GM12878 (cell line): ENCODE data around the gene H6PD. TPM values are rescaled to one million over a fixed set of nuclear protein-coding genes. Genes with fewer than 3 reads are reported as not detected.

Experiments used
- ATAC-seq: fragments of 200-7000 bp; cut with Tn5 transposase; 3 replicates; pipeline ENCODE4 v1.9.1; 2020; ENCODE audit warnings: mild to moderate bottlenecking, moderate library complexity
- BruUV-seq: library from RNA; stranded (reverse); fragments of 400-500 nt; replicated peaks from 2 replicates; lab custom pipeline; 2021; lab: Mats Ljungman, UMichigan
- CTCF ChIA-PET: fragments of 300-600 bp; sonication (Branson Sonifier 250); formaldehyde crosslinking; extraction: SDS; loops from one replicate; lab custom pipeline; 2021; ENCODE audit warnings: inconsistent platforms; lab: Yijun Ruan, JAX
- POLR2A ChIA-PET: fragments of 350-600 bp; formaldehyde crosslinking; extraction: SDS; loops from one replicate; lab custom pipeline; 2021; ENCODE audit warnings: inconsistent platforms; lab: Charles Lee
- RAD21 ChIA-PET: fragments of 300-600 bp; sonication (Branson Sonifier 250); formaldehyde crosslinking; loops from one replicate; lab custom pipeline; 2023; ENCODE audit warnings: antibody characterized with exemption; ENCODE audit not compliant: unreplicated experiment; lab: Charles Lee
- SMC1A ChIA-PET: fragments of 300-600 bp; sonication (Branson Sonifier 250); formaldehyde crosslinking; loops from one replicate; lab custom pipeline; 2023; ENCODE audit not compliant: unreplicated experiment, uncharacterized antibody; lab: Charles Lee
- DNase-seq: peaks from one replicate; pipeline ENCODE4 v3.0.0-alpha.2; 2011; ENCODE audit warnings: low read depth, low spot score
- FAIRE-seq: peaks from 3 replicates; lab custom pipeline; 2011; peaks lifted over from hg19 to GRCh38; lab: Jason Lieb, UNC
- H2AFZ ChIP-seq: 2 replicates; pipeline ENCODE4 v1.6.0; 2011; ENCODE audit warnings: low read depth, low read length, control low read depth; ENCODE audit not compliant: control insufficient read depth
- H3K27ac ChIP-seq: 2 replicates; pipeline ENCODE4 v1.5.1; 2011; ENCODE audit warnings: control low read depth; ENCODE audit not compliant: control insufficient read depth, insufficient read depth
- H3K27me3 ChIP-seq, 2 experiments: replicated peaks in 1 of 2; 2 replicates each; pipeline versions ENCODE4 v1.6.0 to v1.6.1; 2011; ENCODE audit warnings: low read length in 1 of 2; ENCODE audit not compliant: control insufficient read depth in 2 of 2, insufficient read depth in 2 of 2
- H3K36me3 ChIP-seq, 2 experiments: 2 replicates each; pipeline ENCODE4 v1.5.1; 2011; ENCODE audit warnings: low read length in 1 of 2; ENCODE audit not compliant: control insufficient read depth in 2 of 2, insufficient read depth in 2 of 2
- H3K4me1 ChIP-seq: 2 replicates; pipeline ENCODE4 v1.6.1; 2011; ENCODE audit warnings: mild to moderate bottlenecking, low read length, moderate library complexity, mixed read lengths; ENCODE audit not compliant: control insufficient read depth, insufficient read depth
- H3K4me2 ChIP-seq: 2 replicates; pipeline ENCODE4 v1.6.0; 2011; ENCODE audit warnings: control low read depth; ENCODE audit not compliant: control insufficient read depth, insufficient read depth
- H3K4me3 ChIP-seq: fragments of 200-600 bp; sonication (generic); 2 replicates; pipeline ENCODE4 v1.5.1; 2016
- H3K79me2 ChIP-seq: 2 replicates; pipeline ENCODE4 v1.6.0; 2011; ENCODE audit warnings: low read length; ENCODE audit not compliant: control insufficient read depth, insufficient read depth
- H3K9ac ChIP-seq: 2 replicates; pipeline ENCODE4 v1.8.0; 2011; ENCODE audit warnings: low read length, control low read depth, mixed read lengths; ENCODE audit not compliant: control insufficient read depth, insufficient read depth
- H3K9me3 ChIP-seq: replicated peaks from 3 replicates; pipeline ENCODE4 v1.5.1; 2011; ENCODE audit warnings: mild to moderate bottlenecking, low read length; ENCODE audit not compliant: control insufficient read depth, insufficient read depth
- H4K20me1 ChIP-seq: 2 replicates; pipeline ENCODE4 v1.6.0; 2011; ENCODE audit not compliant: control insufficient read depth, insufficient read depth
- HDGF ChIP-seq: fragments of 450-650 bp; IDR thresholded peaks from 2 replicates; pipeline ENCODE4 v1.6.1; 2016; ENCODE audit warnings: antibody characterized with exemption
- IKZF1 ChIP-seq: fragments of 450-650 bp; conservative IDR thresholded peaks from 2 replicates; pipeline ENCODE4 v1.6.1; 2017; ENCODE audit warnings: antibody characterized with exemption, mild to moderate bottlenecking
- NFYB ChIP-seq: IDR thresholded peaks from 2 replicates; pipeline ENCODE4 v1.6.1; 2011; ENCODE audit warnings: low read depth, mild to moderate bottlenecking, low read length, improper control_type of control experiment, moderate library complexity; ENCODE audit not compliant: insufficient read depth
- SRF ChIP-seq, 2 experiments: IDR thresholded peaks; 2 replicates each; pipeline ENCODE4 v1.6.1; 2011; ENCODE audit warnings: low read depth in 2 of 2, low read length in 2 of 2, mild to moderate bottlenecking in 1 of 2, moderate library complexity in 1 of 2
- SUPT20H ChIP-seq: IDR thresholded peaks from 2 replicates; pipeline ENCODE4 v1.6.1; 2011; ENCODE audit warnings: low read depth, mild to moderate bottlenecking, low read length, moderate library complexity, borderline replicate concordance; ENCODE audit not compliant: control insufficient read depth
- ZBTB4 ChIP-seq: fragments of 450-650 bp; formaldehyde crosslinking; IDR thresholded peaks from 2 replicates; pipeline ENCODE4 v1.4.0; 2022; ENCODE audit warnings: mild to moderate bottlenecking, moderate library complexity
- ZNF622 ChIP-seq: fragments of 450-650 bp; IDR thresholded peaks from 2 replicates; pipeline ENCODE4 v1.6.1; 2017; ENCODE audit warnings: mild to moderate bottlenecking, inconsistent platforms
- WGBS: methylation state at CpG from one replicate; pipeline ENCODE4 v1.1.6; 2016; ENCODE audit warnings: low lambda C conversion rate; ENCODE audit not compliant: insufficient replicate concordance, insufficient coverage; ENCODE audit errors: missing lambda C conversion rate; 5-methylcytosine and 5-hydroxymethylcytosine counted together
- in situ Hi-C: fragments of 300-500 bp; cut with MboI; formaldehyde crosslinking; loops from 9 replicates; pipeline ENCODE4 v1.14.3; 2018; ENCODE audit warnings: mixed read lengths
- intact Hi-C: fragments of 100-400 bp; cut with micrococcal nuclease; formaldehyde crosslinking; loops from one replicate; pipeline ENCODE4 v1.14.2; 2022; ENCODE audit not compliant: unreplicated experiment
- polyA plus RNA-seq, 11 experiments: library from polyadenylated mRNA; depleted of rRNA in 4 of 11; unstranded in 6 of 11; stranded (reverse) in 5 of 11; fragments of >200 nt; fragmentation: Nextera tagmentation in 4 of 11; fragmentation: Illumina TruSeq in 1 of 11; extraction: Ambion mirVana in 4 of 11; extraction: Trizol in 1 of 11; gene quantifications; 1 replicate in 1 of 11; 2 replicates in 10 of 11; pipeline versions ENCODE4 v1.2.1 to v1.2.3, GENCODE V29; 2011 to 2016; ENCODE audit warnings: inconsistent platforms in 2 of 11, missing spikeins in 2 of 11, low read depth in 1 of 11
- total RNA-seq, 4 experiments: library from RNA; depleted of rRNA in 3 of 4; stranded (reverse); fragments of >200 nt in 3 of 4; fragmentation: Illumina TruSeq in 1 of 4; extraction: Trizol in 1 of 4; gene quantifications; 2 replicates each; pipeline versions ENCODE4 v1.2.1 to v1.2.3, GENCODE V29; 2013 to 2021
- TF ChIP-seq, protein P1 (sequence below): fragments of 450-650 bp; IDR thresholded peaks from 2 replicates; pipeline ENCODE4 v1.6.1; 2016; ENCODE audit warnings: mild to moderate bottlenecking
- TF ChIP-seq, protein P2 (sequence below): IDR thresholded peaks from 2 replicates; pipeline ENCODE4 v1.6.1; 2011; ENCODE audit warnings: mild to moderate bottlenecking, low read depth, low read length, moderate library complexity; ENCODE audit not compliant: insufficient replicate concordance

Gene H6PD
- total and polyA plus RNA-seq, 10 of the 15 experiments (the other 5 are each of a cell fraction or from before 2014, with no cell fraction given) = 1.2 to 20.7 (median 7.7) TPM

- FAIRE-seq (no peak), ATAC-seq (no peak), DNase-seq (no peak)
- no peaks in the 10 kb centered on the region for H3K79me2 ChIP-seq
- POLR2A ChIA-PET = no interaction called here
- no peaks in the 10 kb centered on the region; the same call in 2 of the 3 replicates for H3K9me3 ChIP-seq
- H3K27ac ChIP-seq = no peak overlapping the region
- intact Hi-C loops (no loop called here), in situ Hi-C loops (no loop called here)
- H3K27me3 ChIP-seq = peaks cover 3 to 7% of the 10 kb centered on the region in 2 experiments; a peak in 2 of 4 replicates
- TF ChIP-seq IKZF1 (peak; percentile 35; the same call in 1 of the 2 replicates), HDGF (no peak)
- CTCF ChIA-PET = no interaction called here
- BruUV-seq = no TSS peak
- RAD21 ChIA-PET = no interaction called here
- H4K20me1 ChIP-seq = no peaks in the 10 kb centered on the region
- H3K4me3 ChIP-seq = peak overlapping the region; percentile 77
- peak overlapping the region; percentile 58 for H3K4me2 ChIP-seq
- H3K36me3 ChIP-seq = no peaks in the 10 kb centered on the region
- SMC1A ChIA-PET = no interaction called here
- H3K9ac ChIP-seq = peak overlapping the region; percentile 21; the same call in 1 of the 2 replicates
- 0% methylated on average over 7 of the region's 43 CpGs for WGBS
- peak overlapping the region; percentile 8; the same call in 1 of the 2 replicates for H2AFZ ChIP-seq
- H3K4me1 ChIP-seq = peaks cover 13% of the 10 kb centered on the region
Measured at GRCh38 chr1:9293241-9293532, 58.6 kb downstream of the H6PD start.

- intact Hi-C loops = no loop called here
- in situ Hi-C loops = no loop called here
- Histone ChIP-seq H3K27me3 (peaks cover 3 to 7% of the 10 kb centered on the region in 2 experiments; a peak in 2 of 4 replicates), H4K20me1 (no peaks in the 10 kb centered on the region), H3K36me3 (no peaks in the 10 kb centered on the region), H3K9me3 (no peaks in the 10 kb centered on the region), H3K9ac (peak overlapping the region; percentile 21; the same call in 1 of the 2 replicates), H3K27ac (no peak overlapping the region), H3K79me2 (no peaks in the 10 kb centered on the region), H3K4me3 (peak overlapping the region; percentile 77), H3K4me2 (peak overlapping the region; percentile 70), H2AFZ (no peak overlapping the region), H3K4me1 (peaks cover 13% of the 10 kb centered on the region)
- BruUV-seq = no TSS peak
- ATAC-seq = peak; percentile 21
- POLR2A ChIA-PET = no interaction called here
- no peak for DNase-seq
- SMC1A ChIA-PET = no interaction called here
- RAD21 ChIA-PET = no interaction called here
- 5% methylated on average over 29 of the region's 41 CpGs for WGBS
- FAIRE-seq = peak; percentile 44
- CTCF ChIA-PET = no interaction called here
- TF ChIP-seq SUPT20H = no peak
- TF ChIP-seq, protein P1, sequence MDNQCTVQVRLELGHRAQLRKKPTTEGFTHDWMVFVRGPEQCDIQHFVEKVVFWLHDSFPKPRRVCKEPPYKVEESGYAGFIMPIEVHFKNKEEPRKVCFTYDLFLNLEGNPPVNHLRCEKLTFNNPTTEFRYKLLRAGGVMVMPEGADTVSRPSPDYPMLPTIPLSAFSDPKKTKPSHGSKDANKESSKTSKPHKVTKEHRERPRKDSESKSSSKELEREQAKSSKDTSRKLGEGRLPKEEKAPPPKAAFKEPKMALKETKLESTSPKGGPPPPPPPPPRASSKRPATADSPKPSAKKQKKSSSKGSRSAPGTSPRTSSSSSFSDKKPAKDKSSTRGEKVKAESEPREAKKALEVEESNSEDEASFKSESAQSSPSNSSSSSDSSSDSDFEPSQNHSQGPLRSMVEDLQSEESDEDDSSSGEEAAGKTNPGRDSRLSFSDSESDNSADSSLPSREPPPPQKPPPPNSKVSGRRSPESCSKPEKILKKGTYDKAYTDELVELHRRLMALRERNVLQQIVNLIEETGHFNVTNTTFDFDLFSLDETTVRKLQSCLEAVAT = no peak; the same call in 1 of the 2 replicates
- TF ChIP-seq ZBTB4 (CRISPR knock-in tag) = no peak
- TF ChIP-seq NFYB = no peak
- TF ChIP-seq, protein P2, sequence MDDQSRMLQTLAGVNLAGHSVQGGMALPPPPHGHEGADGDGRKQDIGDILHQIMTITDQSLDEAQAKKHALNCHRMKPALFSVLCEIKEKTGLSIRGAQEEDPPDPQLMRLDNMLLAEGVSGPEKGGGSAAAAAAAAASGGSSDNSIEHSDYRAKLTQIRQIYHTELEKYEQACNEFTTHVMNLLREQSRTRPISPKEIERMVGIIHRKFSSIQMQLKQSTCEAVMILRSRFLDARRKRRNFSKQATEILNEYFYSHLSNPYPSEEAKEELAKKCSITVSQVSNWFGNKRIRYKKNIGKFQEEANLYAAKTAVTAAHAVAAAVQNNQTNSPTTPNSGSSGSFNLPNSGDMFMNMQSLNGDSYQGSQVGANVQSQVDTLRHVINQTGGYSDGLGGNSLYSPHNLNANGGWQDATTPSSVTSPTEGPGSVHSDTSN = peak; percentile 3
- peak; percentile 19 for TF ChIP-seq IKZF1
- TF ChIP-seq HDGF = peak; percentile 93
- no peak for TF ChIP-seq ZNF622
- TF ChIP-seq SRF (IDR thresholded peaks at IDR 0.05; ENCODE audit: low read depth in 2 of 2, low read length in 2 of 2) = no peak
Measured at GRCh38 chr1:9293533-9294404, 59.2 kb downstream of the H6PD start.
